ENCODE results near the gene MAP4K2. TPM values are rescaled to one million over a fixed set of nuclear protein-coding genes. Genes with fewer than 3 reads are reported as not detected.

Gene MAP4K2
- total RNA-seq, 3 donors from 2014 or later = 42.2 to 51.5 (median 43.7) TPM

DNA sequence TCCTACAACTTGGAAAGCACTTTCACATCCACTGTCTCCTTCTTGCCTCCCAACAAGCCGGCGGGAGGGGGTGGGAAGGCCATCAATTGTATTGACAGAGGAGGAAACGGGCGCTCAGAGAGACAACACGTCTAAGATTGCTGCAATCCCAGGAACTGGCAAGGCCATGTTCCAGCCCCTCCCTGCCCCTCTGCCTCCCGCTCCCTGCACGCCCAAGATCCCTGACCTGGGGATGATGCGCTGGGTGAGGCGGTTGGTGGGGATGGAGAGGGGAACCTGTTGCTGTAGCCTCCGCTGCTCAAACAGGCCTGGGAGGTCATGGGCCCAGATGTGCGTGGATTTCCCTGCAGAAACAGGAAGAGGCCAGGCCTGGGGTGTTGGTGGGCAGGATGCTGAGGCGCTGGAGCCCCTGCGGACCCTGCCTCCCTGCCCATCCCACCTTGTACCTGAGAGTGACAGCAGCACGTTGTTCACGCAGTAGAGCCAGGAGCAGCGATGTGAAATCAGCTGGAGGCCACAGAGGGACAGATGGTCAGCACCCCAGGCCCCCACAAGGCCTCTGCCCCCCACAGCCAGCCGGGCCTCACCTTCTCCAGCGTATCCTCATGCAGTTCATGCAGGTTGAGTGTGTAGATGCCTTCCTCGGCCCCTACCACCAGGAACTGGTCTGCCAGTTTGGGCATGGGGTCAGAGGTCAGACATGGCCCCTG is 6.8 kb downstream of the MAP4K2 start:
- H3K9me3 Mint-ChIP-seq = no peaks in the 10 kb centered on the region

DNA sequence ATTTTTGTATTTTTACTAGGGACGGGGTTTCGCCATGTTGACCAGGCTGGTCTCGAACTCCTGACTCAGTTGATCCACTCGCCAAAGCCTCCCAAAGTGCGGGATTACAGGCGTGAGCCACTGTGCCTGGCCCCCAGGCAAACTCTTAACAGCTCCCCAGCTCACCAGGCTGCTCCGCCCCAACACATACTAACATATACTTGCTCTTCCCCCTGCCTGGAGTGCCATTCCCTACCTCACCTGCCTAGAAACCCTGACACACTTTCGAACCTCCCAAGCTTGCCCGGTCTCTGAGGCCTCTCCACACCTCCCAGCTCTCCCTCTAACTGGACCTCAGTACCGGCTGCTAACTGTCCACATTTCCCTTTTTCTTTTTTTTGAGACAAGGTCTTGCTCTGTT is 8.5 kb downstream of the MAP4K2 start:
- H3K4me1 Mint-ChIP-seq (ENCODE audit: low read depth) = peaks cover 30% of the 10 kb centered on the region
- no peak for DNase-seq
- H3K9me3 Mint-ChIP-seq = no peaks in the 10 kb centered on the region
- no peak for ATAC-seq
- peaks cover 7% of the 10 kb centered on the region for H3K36me3 Mint-ChIP-seq (ENCODE audit: insufficient read depth)
- no peaks in the 10 kb centered on the region for H3K27me3 Mint-ChIP-seq (ENCODE audit: low read depth)
- H3K4me3 Mint-ChIP-seq = no peak overlapping the region

More for the DNA sequence above, 6.8 kb downstream of the MAP4K2 start:
- ATAC-seq (no peak), DNase-seq (no peak)
- Mint-ChIP-seq H3K27me3 (ENCODE audit: low read depth) (no peaks in the 10 kb centered on the region), H3K36me3 (ENCODE audit: insufficient read depth) (peaks cover 3% of the 10 kb centered on the region), H3K4me3 (no peak overlapping the region), H3K4me1 (ENCODE audit: low read depth) (peaks cover 37% of the 10 kb centered on the region)

DNA sequence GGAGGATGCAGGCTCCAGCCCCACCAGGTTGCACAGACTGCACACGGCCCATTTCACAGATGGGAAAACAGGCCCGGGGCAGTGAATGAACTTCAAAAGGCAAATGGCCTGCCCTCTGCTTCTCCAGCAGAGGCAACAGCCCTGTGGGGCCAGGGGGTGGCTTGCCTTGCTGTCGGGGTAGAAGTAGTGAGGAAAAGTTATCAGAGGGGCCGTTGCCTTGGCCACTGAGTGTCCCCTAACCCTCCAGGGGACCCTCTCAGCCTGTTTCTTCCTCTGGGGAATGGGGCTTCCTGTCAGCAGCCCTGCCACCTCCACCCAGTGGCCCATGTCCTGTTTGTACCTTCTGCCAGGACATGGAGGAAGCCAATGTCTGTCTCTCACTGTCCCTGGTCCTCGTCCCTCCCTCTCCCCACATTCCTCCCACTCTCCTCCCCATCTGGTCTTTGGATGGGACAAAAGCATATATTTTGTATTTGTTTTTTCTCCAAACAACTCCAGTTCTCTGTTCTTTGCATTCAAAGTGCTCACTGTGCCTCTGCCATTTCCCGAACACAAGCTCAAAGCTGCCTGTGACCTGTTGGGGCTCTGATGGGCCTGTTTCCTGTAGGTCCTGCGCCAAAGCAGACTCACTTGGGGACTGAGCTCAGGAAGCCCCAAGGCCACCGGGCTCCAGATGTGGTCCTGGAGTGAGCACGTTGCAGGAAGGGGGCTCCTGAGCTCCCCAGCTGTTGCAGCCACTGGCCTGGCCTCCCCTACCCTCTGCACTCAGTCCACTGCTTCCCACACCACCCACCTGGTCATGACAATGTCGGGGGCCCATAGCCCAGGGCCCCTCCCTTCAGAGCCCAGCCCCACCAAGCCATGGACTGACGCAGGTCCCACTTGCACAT is 9.5 kb downstream of the MAP4K2 start:
- ATAC-seq (no peak), DNase-seq (no peak)
- H3K27me3 Mint-ChIP-seq (ENCODE audit: low read depth) = no peaks in the 10 kb centered on the region
- H3K4me1 Mint-ChIP-seq (ENCODE audit: low read depth) = peaks cover 26% of the 10 kb centered on the region
- no peak overlapping the region for H3K4me3 Mint-ChIP-seq
- H3K9me3 Mint-ChIP-seq = no peaks in the 10 kb centered on the region
- peaks cover 4% of the 10 kb centered on the region for H3K36me3 Mint-ChIP-seq (ENCODE audit: insufficient read depth)

DNA sequence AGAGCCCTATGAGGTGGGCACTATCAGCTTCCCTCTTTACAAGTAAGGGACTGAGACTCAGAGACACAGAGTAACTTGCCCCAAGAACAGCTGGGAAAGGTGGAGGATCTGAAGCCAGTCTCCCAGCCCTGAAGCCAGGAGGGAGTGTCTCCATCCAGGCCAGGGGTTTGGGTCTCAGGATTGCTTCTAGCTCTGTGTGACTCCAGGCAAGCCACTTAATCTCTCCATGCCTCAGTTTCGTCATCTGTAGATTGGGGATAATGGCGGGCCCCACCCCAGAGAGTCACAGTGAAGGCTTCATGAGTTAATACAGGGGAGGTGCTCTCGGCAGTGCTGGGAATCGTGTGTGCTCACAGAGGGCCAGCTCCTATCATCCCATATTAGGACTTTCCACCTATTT is 10.5 kb downstream of the MAP4K2 start:
- H3K27me3 Mint-ChIP-seq (ENCODE audit: low read depth) = no peaks in the 10 kb centered on the region
- H3K36me3 Mint-ChIP-seq (ENCODE audit: insufficient read depth) = peaks cover 4% of the 10 kb centered on the region
- H3K4me3 Mint-ChIP-seq = no peak overlapping the region
- DNase-seq = no peak
- ATAC-seq = no peak
- peaks cover 26% of the 10 kb centered on the region for H3K4me1 Mint-ChIP-seq (ENCODE audit: low read depth)
- no peaks in the 10 kb centered on the region for H3K9me3 Mint-ChIP-seq

DNA sequence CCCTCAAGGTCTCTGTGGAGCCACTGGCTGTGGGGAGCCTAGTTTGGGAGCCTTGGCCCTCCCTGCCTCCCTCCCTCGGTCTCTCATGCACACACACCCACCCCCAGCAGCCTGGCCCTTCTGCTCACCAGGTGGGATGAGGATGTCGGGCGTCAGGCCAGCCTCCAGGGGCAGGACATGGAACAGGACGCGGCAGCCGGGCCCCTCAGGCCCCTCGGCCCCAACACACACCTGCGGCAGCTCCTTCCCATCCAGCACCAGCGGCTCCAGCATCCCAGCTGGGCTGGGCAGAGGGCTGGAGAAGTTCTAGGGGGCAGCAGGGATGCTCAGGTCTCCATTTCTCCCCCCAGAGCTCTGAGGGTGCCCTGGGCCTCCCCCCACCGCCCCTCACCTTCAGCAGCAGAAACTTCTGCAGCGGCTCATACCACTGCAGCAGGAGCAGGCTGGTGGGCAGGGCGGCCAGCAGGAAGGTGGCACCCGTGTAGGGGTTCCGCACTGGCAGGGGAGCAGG is 11.2 kb downstream of the MAP4K2 start:
- Mint-ChIP-seq H3K4me3 (no peak overlapping the region), H3K4me1 (ENCODE audit: low read depth) (peaks cover 26% of the 10 kb centered on the region), H3K36me3 (ENCODE audit: insufficient read depth) (peaks cover 4% of the 10 kb centered on the region), H3K27me3 (ENCODE audit: low read depth) (no peaks in the 10 kb centered on the region), H3K9me3 (no peaks in the 10 kb centered on the region)
- no peak for DNase-seq
- no peak for ATAC-seq

DNA sequence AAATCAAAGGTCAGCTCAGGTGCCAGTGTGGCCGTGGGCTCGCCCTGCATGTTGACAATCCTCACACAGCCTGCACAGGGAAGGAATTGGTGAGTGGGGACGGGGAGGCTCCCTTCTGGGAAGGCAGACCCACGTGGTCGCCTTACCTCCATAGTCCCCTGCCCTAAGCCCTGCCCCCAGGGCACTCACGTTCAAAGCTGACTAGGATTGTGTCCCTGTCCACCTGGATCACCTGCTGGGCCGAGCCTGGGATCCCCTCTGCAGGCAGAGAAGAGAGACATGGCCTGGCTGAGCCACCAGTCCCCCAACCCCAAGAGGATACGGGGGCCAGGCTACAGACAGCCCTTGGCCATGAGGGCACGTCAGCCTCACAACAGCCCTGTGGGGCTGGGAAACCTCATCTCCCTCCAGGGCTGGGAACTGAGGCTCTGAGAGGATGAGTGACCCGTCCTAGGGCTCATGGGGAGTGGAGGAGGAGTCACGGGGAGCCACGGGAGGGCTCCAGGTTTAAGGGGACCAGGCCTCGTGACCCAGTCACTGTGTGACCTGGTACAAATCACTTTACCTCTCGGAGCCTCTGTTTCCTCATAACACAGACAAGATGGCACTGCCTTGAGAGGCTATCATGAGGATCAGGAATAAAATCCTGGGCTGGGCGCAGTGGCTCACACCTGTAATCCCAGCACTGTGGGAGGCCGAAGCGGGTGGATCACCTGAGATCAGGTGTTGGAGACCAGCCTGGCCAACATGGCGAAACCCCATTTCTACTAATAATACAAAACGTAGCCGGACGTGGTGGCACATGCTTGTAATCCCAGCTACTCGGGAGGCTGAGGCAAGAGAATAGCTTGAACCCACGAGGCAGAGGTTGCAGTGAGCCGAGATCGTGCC is 12.6 kb downstream of the MAP4K2 start:
- H3K4me3 Mint-ChIP-seq = no peak overlapping the region
- ATAC-seq = no peak
- DNase-seq = no peak
- H3K36me3 Mint-ChIP-seq (ENCODE audit: insufficient read depth) = peaks cover 4% of the 10 kb centered on the region
- peaks cover 23% of the 10 kb centered on the region for H3K4me1 Mint-ChIP-seq (ENCODE audit: low read depth)
- no peaks in the 10 kb centered on the region for H3K27me3 Mint-ChIP-seq (ENCODE audit: low read depth)
- H3K9me3 Mint-ChIP-seq = no peaks in the 10 kb centered on the region

DNA sequence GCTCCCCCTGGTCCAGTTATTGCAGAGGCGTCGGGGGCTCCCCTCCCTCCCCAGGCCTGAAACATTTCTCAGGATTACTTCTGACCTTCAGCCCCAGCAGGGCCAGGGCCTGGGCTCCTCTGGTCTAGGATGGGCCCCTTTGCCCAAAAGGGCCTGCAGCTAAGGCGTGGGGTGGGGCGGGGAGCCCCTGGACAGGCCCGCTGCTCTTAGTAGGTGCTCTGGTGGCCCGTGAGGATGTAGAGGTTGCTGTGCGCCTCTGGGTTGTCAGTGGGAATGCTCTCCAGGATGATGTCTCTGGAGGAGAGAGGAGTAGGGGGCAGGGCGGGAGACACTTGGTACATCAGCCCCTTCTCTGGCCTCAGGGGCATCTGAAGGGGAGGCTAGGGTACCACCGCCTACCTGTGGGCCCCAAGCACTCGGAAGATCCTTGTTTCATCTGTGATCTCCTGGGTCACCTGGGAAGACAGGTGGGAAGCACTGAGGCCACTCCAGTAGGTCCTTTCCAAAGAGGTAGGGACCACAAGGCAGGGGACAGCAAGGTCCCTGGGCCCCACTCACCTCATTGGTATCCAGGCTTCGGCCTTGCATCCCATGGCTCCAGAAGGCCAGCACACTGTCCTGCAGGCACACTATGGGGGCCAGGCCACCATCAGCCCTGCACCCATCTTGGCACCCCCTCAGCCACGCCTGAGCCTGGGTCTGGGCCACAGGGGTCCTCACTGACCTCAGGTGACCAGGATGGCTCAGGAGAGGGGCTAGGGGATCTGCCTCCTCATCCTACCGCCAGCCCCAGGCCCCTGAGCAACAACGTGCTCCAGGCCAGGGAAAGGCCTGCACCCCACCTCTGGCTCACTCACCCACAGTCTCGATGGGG is 13.4 kb downstream of the MAP4K2 start:
- ATAC-seq (no peak), DNase-seq (no peak)
- Mint-ChIP-seq H3K36me3 (ENCODE audit: insufficient read depth) (peaks cover 4% of the 10 kb centered on the region), H3K4me3 (no peak overlapping the region), H3K9me3 (no peaks in the 10 kb centered on the region), H3K4me1 (ENCODE audit: low read depth) (peaks cover 20% of the 10 kb centered on the region), H3K27me3 (ENCODE audit: low read depth) (no peaks in the 10 kb centered on the region)

DNA sequence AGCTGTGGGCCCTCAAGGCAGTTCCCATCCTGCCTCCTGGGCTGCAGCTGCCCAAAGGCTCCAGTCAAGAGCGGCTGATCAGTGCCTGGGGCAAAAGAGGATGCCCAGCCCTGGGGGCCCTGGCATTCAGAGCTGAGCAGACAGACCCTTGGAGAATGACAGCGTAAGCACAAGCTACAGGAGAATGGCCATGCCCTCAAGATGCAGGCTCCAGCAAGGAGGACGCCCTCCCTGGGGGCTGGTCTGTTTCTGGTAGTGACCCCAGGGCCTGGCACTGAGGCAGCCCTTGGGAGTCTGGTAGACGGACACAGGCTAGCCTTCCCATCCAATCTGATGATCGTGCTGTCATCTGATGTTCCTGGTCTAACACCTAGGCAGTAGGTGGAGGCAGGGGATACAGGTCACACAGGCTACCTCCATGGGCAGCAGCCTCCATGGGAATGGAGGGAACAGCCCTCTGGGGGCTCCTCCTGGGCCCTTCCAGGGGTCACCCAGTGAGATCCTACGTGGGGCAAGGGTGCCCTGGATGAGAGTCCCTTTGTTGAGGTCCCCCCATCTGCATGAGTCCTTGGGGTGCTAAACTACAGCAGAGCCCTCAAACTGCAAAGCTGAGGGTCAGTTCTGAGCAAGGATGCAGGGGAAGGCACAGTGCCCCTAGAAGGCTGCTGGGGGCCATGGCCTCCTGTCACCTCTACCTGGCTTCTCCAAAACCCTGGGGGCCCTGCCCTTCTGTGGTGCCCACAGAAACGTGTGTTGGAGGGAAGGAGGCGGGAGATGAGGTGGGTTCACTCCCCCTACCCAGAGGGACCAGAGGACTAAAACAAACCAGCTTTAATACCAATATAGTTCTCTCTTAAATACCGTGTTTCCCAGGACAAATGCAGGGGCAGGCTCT is 14.4 kb downstream of the MAP4K2 start:
- Mint-ChIP-seq H3K4me3 (no peak overlapping the region), H3K27me3 (ENCODE audit: low read depth) (no peaks in the 10 kb centered on the region), H3K9me3 (no peaks in the 10 kb centered on the region), H3K36me3 (ENCODE audit: insufficient read depth) (peaks cover 4% of the 10 kb centered on the region), H3K4me1 (ENCODE audit: low read depth) (peaks cover 11% of the 10 kb centered on the region)
- no peak for DNase-seq
- no peak for ATAC-seq

DNA sequence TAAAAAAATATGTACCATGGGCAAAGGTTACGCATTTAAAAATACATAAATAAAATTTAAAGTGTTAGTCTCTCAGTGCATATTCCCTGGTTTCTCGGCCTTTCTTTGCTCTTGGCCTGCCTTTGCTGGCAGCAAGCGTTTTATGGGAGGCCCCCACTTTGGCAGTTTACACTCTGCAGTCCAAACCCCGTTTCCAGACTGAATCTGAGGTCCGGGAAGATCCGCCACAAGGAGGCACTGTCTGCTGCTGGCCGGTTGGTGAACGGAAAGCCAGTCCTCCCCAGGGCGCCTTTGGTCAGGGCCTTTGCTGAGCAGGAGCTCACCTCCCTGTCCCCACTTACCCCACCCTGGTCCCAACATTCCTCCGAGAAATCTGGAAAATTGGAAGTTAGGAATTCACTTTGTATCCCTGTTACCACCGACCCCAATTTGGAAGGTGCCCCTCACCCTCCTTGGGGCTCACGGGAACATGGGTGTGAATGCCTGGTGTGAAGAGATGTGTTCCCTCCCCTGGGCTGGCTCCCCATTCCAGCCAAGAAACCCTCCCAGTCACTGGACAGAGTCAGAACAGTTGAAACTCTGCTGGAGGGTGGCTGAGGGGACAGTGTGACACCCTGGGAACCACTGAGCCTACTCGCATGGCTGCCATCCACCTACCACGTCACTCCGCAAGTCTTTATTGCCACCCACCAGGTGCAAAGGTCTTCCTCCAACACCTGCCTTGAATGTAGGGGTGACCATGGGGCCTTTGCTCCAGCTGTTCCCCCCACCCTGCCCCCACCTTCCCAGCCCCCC is 15.3 kb downstream of the MAP4K2 start:
- no peak overlapping the region for H3K4me3 Mint-ChIP-seq
- H3K4me1 Mint-ChIP-seq (ENCODE audit: low read depth) = peaks cover 4% of the 10 kb centered on the region
- peak; percentile 79 for ATAC-seq
- no peaks in the 10 kb centered on the region for H3K9me3 Mint-ChIP-seq
- no peaks in the 10 kb centered on the region for H3K27me3 Mint-ChIP-seq (ENCODE audit: low read depth)
- DNase-seq = peak; percentile 55
- H3K36me3 Mint-ChIP-seq (ENCODE audit: insufficient read depth) = peaks cover 4% of the 10 kb centered on the region

DNA sequence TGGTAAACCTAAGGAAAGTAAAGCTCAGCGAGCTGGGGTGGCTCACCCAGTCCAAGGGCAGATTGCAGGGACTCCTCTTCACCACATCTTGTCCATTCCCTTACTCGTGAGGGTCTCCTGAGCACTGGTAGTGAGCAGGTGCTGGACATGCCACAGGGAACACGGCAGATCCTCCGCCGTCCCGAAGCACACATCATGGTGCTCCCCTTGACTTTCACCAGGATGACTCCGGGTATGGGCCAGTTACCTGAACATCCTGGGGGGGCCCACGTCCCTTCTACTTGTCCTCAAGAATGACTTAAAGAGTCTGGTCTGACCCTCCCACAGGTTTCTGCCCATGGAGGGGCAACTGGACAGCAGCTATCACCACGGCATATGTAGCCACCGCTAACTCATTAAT is 16.7 kb downstream of the MAP4K2 start:
- H3K27me3 Mint-ChIP-seq (ENCODE audit: low read depth) = no peaks in the 10 kb centered on the region
- H3K4me3 Mint-ChIP-seq = no peak overlapping the region
- peaks cover 5% of the 10 kb centered on the region for H3K4me1 Mint-ChIP-seq (ENCODE audit: low read depth)
- ATAC-seq (no peak), DNase-seq (no peak)
- H3K9me3 Mint-ChIP-seq = no peaks in the 10 kb centered on the region
- H3K36me3 Mint-ChIP-seq (ENCODE audit: insufficient read depth) = peaks cover 4% of the 10 kb centered on the region

DNA sequence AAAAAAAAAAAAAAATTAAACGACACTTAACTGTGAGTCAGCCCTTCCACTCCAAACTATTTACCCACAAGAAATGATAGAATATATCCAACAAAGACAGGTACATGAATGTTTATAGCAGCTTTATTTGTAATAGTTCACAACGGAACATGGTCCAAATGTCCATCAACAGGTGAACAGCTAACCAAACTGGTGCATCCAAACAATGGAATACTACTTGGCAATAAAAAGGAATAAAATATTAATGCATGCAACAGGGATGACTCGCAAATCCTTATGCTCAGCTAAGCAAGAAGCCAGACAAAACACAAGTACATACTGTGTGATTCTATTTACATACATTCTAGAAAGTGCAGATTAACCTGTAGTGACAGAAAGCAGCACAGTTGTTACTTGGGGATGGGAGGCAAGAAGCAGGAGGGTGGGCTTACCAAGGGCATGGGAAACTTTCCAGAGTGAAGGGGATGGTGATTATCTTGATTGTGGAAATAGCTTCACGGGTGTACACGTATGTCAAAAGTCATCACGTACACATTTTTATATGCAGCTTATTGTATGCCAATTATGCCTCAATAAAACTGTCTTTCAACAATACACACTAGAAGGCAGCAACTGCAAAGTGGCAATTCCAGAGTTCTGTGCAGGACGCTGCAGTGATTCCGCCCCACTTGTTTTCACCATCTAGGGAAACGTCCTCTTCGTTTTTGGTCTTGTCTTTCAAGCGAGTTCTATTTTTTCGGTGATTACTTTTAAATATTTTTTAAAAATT is 18.0 kb downstream of the MAP4K2 start:
- Mint-ChIP-seq H3K36me3 (ENCODE audit: insufficient read depth) (peaks cover under 1% of the 10 kb centered on the region), H3K4me1 (ENCODE audit: low read depth) (peaks cover 15% of the 10 kb centered on the region), H3K4me3 (no peak overlapping the region), H3K9me3 (no peaks in the 10 kb centered on the region), H3K27me3 (ENCODE audit: low read depth) (no peaks in the 10 kb centered on the region)
- no peak for ATAC-seq
- no peak for DNase-seq
